Sigmoid colon (tissue), 4 donors: Measurements from ENCODE around the gene THSD7A.

ENCODE experiments used
- EP300 ChIP-seq, 4 donors: sonication (generic); formaldehyde crosslinking; IDR thresholded peaks; one replicate each; pipeline ENCODE4 v1.6.1; 2017; ENCODE audit warnings: antibody characterized with exemption in 4 of 4
- POLR2A ChIP-seq, 2 donors: fragments of 450-650 bp; IDR thresholded peaks; one replicate each; pipeline ENCODE4 v1.6.1; 2016; ENCODE audit warnings: antibody characterized with exemption in 2 of 2, mild to moderate bottlenecking in 2 of 2, moderate library complexity in 2 of 2
- POLR2AphosphoS5 ChIP-seq, 4 donors: sonication (generic); formaldehyde crosslinking; IDR thresholded peaks; one replicate each; pipeline ENCODE4 v1.6.1; 2017; ENCODE audit warnings: antibody characterized with exemption in 4 of 4
- TF ChIP-seq, protein P1 (sequence below), 4 experiments: fragments of 450-650 bp in 3 of 4; fragments of 200-600 bp in 1 of 4; IDR thresholded peaks; one replicate each; pipeline ENCODE4 v1.5.1; 2016 to 2019; ENCODE audit warnings: antibody characterized with exemption in 4 of 4, mild to moderate bottlenecking in 3 of 4, moderate library complexity in 2 of 4

DNA sequence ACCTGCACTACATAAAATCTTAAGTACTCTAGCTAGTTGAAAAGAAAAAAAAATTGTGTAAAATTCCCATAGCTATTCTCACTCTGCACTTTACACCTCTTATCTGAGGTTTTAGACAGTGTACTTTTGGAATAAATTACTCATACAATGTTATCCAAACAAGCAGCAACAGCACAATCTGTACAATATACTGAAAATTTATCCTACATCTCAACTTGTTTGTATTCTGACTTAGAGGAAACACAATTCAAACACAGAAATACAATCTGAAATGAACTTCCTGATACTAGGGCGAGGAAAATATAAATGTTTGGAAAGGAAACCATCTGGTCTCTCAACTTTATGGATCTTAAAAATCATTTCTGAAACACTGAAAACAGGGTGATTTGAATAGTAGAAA is 381.7 kb downstream of the THSD7A start:
- TF ChIP-seq, protein P1, sequence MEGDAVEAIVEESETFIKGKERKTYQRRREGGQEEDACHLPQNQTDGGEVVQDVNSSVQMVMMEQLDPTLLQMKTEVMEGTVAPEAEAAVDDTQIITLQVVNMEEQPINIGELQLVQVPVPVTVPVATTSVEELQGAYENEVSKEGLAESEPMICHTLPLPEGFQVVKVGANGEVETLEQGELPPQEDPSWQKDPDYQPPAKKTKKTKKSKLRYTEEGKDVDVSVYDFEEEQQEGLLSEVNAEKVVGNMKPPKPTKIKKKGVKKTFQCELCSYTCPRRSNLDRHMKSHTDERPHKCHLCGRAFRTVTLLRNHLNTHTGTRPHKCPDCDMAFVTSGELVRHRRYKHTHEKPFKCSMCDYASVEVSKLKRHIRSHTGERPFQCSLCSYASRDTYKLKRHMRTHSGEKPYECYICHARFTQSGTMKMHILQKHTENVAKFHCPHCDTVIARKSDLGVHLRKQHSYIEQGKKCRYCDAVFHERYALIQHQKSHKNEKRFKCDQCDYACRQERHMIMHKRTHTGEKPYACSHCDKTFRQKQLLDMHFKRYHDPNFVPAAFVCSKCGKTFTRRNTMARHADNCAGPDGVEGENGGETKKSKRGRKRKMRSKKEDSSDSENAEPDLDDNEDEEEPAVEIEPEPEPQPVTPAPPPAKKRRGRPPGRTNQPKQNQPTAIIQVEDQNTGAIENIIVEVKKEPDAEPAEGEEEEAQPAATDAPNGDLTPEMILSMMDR (IDR thresholded peaks at IDR 0.05), result no peak
- no peak for TF ChIP-seq EP300 (IDR thresholded peaks at IDR 0.05)
- TF ChIP-seq POLR2A (IDR thresholded peaks at IDR 0.05), result no peak
- TF ChIP-seq POLR2AphosphoS5 (IDR thresholded peaks at IDR 0.05), result no peak
